Thoracic aorta (tissue), 2 donors: ENCODE data around the gene DOK1. TPM values are rescaled to one million over a fixed set of nuclear protein-coding genes. Genes with fewer than 3 reads are reported as not detected.

Experiments used
- ATAC-seq: fragments of 150-250 bp; one replicate; pipeline ENCODE4 v1.8.0; 2017; ENCODE audit warnings: low read depth; ENCODE audit not compliant: insufficient number of reproducible peaks, low FRiP score
- DNase-seq: peaks from one replicate; pipeline ENCODE4 v3.0.0-alpha.2; 2020; ENCODE audit warnings: low spot score
- H3K27ac ChIP-seq, 2 donors: fragments of 200-600 bp; sonication (generic); 1 replicate in 1 of 2; 2 replicates in 1 of 2; pipeline ENCODE4 v1.5.1; 2016; ENCODE audit warnings: mild to moderate bottlenecking in 2 of 2, moderate library complexity in 2 of 2
- H3K27me3 ChIP-seq: fragments of 200-600 bp; sonication (generic); replicated peaks from 2 replicates; pipeline ENCODE4 v1.6.0; 2016; ENCODE audit warnings: mild to moderate bottlenecking; ENCODE audit not compliant: insufficient read depth
- H3K36me3 ChIP-seq: fragments of 200-600 bp; sonication (generic); one replicate; pipeline ENCODE4 v1.5.1; 2016
- H3K4me1 ChIP-seq, 2 donors: fragments of 200-600 bp; sonication (generic); 1 replicate in 1 of 2; 2 replicates in 1 of 2; pipeline versions ENCODE4 v1.5.1 to v1.6.0; 2016; ENCODE audit warnings: low read depth in 2 of 2, mild to moderate bottlenecking in 1 of 2; ENCODE audit not compliant: control insufficient read depth in 1 of 2
- H3K4me3 ChIP-seq: fragments of 200-600 bp; sonication (generic); 2 replicates; pipeline ENCODE4 v1.5.1; 2016; ENCODE audit warnings: mild to moderate bottlenecking
- H3K9me3 ChIP-seq: fragments of 200-600 bp; sonication (generic); 2 replicates; pipeline ENCODE4 v1.5.1; 2016
- total RNA-seq, 2 donors: library from RNA; depleted of rRNA; stranded (reverse); fragments of >200 nt; gene quantifications; one replicate each; pipeline versions ENCODE4 v1.1.0 to v1.2.3, GENCODE V29; 2016
- TF ChIP-seq, protein P1 (sequence below): fragments of 200-600 bp; sonication (generic); IDR thresholded peaks from one replicate; pipeline ENCODE4 v1.5.1; 2019; ENCODE audit warnings: antibody characterized with exemption

Gene DOK1
- total RNA-seq, 2 donors from 2014 or later, result 17.6 to 23.1 TPM

- Histone ChIP-seq H3K4me1 (peaks cover 14 to 27% of the 10 kb centered on the region in 2 donors), H3K27ac (no peak overlapping the region), H3K4me3 (no peak overlapping the region), H3K27me3 (no peaks in the 10 kb centered on the region), H3K36me3 (peaks cover 22% of the 10 kb centered on the region), H3K9me3 (no peaks in the 10 kb centered on the region)
- TF ChIP-seq, protein P1, sequence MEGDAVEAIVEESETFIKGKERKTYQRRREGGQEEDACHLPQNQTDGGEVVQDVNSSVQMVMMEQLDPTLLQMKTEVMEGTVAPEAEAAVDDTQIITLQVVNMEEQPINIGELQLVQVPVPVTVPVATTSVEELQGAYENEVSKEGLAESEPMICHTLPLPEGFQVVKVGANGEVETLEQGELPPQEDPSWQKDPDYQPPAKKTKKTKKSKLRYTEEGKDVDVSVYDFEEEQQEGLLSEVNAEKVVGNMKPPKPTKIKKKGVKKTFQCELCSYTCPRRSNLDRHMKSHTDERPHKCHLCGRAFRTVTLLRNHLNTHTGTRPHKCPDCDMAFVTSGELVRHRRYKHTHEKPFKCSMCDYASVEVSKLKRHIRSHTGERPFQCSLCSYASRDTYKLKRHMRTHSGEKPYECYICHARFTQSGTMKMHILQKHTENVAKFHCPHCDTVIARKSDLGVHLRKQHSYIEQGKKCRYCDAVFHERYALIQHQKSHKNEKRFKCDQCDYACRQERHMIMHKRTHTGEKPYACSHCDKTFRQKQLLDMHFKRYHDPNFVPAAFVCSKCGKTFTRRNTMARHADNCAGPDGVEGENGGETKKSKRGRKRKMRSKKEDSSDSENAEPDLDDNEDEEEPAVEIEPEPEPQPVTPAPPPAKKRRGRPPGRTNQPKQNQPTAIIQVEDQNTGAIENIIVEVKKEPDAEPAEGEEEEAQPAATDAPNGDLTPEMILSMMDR, result no peak
- ATAC-seq (no peak), DNase-seq (no peak)
Measured at GRCh38 chr2:74532222-74532621, 22.3 kb upstream of the DOK1 start.

DNA sequence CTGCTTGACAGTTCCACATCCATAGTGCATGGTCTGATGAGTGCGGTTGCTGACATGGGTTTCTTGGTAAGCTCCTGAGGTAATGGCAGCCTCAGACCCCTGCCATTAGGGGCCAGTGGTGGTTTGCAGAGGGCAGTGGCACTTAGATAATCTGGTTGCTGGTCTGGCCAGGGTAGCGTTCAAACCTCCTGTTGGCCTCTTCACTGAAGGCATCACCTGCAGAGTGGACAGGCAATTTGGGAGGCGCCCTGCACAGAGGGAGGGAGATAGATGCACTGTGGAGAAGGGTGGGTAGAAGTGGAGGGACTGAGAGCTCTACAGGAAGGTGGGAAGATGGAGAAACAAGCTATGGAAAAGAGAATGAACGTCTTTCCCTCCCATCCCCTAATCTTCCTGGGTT, 21.1 kb upstream of the DOK1 start:
- H3K9me3 ChIP-seq, result no peaks in the 10 kb centered on the region
- TF ChIP-seq, protein P1, result no peak
- DNase-seq, result no peak

DNA sequence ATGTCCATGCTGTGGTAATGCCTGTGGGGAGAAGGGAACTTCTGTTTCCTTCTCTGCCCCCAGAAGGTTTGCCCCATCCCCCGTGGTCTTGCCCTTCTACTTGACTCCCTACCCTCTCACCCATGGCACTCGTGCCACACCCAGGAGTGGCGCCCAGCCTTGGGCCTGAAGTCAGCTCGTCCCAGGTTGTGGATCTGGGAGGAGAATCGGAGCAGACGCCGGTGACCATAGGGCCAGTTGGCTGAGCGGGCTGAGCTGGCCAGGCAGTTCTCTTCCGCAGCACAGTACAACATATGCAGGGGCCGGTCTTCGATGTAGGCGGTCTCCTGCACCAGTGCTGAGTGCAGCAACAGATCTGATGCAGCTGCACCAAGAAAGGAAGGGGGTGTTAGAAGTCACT, 20.1 kb upstream of the DOK1 start:
- H3K4me3 ChIP-seq, result no peak overlapping the region
- DNase-seq (no peak), ATAC-seq (no peak)
- peaks cover 5 to 14% of the 10 kb centered on the region in 2 donors for H3K4me1 ChIP-seq
- H3K9me3 ChIP-seq, result no peaks in the 10 kb centered on the region
- H3K27me3 ChIP-seq, result no peaks in the 10 kb centered on the region
- H3K27ac ChIP-seq, result no peak overlapping the region
- peaks cover 15% of the 10 kb centered on the region for H3K36me3 ChIP-seq
- TF ChIP-seq, protein P1, result no peak

More for the DNA sequence above, 21.1 kb upstream of the DOK1 start:
- Histone ChIP-seq H3K36me3 (peaks cover 15% of the 10 kb centered on the region), H3K4me3 (no peak overlapping the region), H3K27ac (no peak overlapping the region), H3K4me1 (peaks cover 10 to 20% of the 10 kb centered on the region in 2 donors), H3K27me3 (no peaks in the 10 kb centered on the region)
- no peak for ATAC-seq

- no peak for ATAC-seq
- peaks cover 15% of the 10 kb centered on the region for H3K36me3 ChIP-seq
- DNase-seq, result no peak
- no peaks in the 10 kb centered on the region for H3K27me3 ChIP-seq
- no peak overlapping the region for H3K27ac ChIP-seq
- no peak overlapping the region for H3K4me3 ChIP-seq
- H3K9me3 ChIP-seq, result no peaks in the 10 kb centered on the region
- peaks cover 5 to 13% of the 10 kb centered on the region in 2 donors for H3K4me1 ChIP-seq
- TF ChIP-seq, protein P1, result no peak
Measured at GRCh38 chr2:74535440-74535965, 19.0 kb upstream of the DOK1 start.

DNA sequence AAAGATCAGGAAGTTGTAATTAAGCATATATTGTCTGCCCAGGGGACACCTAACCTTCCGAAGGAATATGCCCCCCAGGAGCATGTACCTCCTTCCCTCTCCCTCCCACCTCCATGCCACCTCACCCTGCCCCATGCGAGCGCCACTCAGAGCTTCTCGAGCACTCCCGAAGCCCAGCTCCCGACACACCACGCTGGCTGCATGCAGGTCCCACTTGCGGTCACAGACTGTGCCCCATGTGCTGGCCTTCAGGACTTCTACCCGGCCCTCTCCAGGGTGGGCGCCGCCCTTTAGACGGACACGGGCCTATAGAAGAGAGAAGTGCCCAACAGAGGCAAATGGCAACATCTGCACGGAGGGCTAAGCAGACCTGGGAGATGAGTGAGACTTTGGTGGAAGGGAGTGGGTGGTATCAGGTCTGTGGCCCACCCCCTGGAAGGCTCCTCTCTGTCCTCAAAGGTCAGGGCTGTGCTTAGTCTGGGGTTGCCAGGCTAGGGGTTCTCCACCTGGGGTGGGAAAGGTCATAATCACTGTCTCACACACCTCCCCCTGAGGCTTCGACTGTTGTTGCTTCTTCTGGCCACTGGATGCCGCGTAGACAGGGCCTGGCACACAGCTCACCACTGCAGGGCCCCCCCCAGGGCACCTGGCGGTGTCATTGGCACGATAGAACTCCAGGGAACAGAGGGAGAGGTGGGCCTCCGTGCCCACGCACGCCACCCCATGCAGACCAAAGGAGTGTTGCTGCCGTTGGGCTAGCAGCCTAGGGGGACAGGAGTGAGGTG, 18.2 kb upstream of the DOK1 start:
- DNase-seq (no peak), ATAC-seq (no peak)
- Histone ChIP-seq H3K4me1 (peaks cover 0 to 4% of the 10 kb centered on the region in 2 donors), H3K27ac (no peak overlapping the region), H3K9me3 (no peaks in the 10 kb centered on the region), H3K36me3 (peaks cover 15% of the 10 kb centered on the region), H3K27me3 (no peaks in the 10 kb centered on the region), H3K4me3 (no peak overlapping the region)
- TF ChIP-seq, protein P1, result no peak
